DOHH2 (cell line): ENCODE results near the gene GNG14.

Source experiments
- CTCF ChIP-seq: fragments of 200-600 bp; sonication (generic); IDR thresholded peaks from one replicate; pipeline ENCODE4 v1.5.1; 2014; ENCODE audit warnings: antibody characterized with exemption, mild to moderate bottlenecking, low read depth, low read length; ENCODE audit not compliant: poor library complexity, severe bottlenecking
- EZH2phosphoT487 ChIP-seq: fragments of 200-600 bp; sonication (generic); IDR thresholded peaks from 2 replicates; pipeline ENCODE4 v1.6.1; 2017; ENCODE audit warnings: borderline replicate concordance, mild to moderate bottlenecking, antibody characterized with exemption, low read length, moderate library complexity, mixed read lengths

DNA sequence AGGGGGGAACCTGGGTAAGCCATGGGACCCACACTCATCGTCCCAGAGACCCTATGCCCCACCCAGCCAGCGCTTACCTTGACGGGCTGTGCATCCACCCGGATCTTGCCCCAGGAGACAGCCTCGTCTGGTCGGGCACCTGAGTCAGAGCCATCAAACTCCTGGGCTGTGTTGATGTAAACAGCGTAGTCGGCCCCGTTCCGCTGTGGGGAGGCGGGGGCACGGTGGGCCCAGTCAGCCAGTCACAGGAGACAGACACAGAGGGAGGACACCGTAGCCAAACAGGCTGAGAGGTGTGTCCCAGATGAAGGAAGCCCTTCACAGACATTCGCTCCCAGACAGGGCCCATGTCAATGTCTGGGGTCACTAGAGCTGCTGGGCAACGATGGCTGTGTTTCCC, 11.9 kb upstream of the GNG14 start:
- no peak for TF ChIP-seq CTCF
- no peak for TF ChIP-seq EZH2phosphoT487
